Activated CD4-positive, alpha-beta T cell treated with anti-CD3 and anti-CD28 coated beads for 48 hours (primary cell): Measurements from ENCODE around the gene CRADD.
"Not testable (repeated sequence)": the region's sequence is repeated elsewhere in the genome, so short reads cannot be mapped to it uniquely, and the experiment has no call there.

Experiments
- DNase-seq: peaks from one replicate; pipeline ENCODE4 v3.0.0-alpha.2; 2020

Gene CRADD

DNA sequence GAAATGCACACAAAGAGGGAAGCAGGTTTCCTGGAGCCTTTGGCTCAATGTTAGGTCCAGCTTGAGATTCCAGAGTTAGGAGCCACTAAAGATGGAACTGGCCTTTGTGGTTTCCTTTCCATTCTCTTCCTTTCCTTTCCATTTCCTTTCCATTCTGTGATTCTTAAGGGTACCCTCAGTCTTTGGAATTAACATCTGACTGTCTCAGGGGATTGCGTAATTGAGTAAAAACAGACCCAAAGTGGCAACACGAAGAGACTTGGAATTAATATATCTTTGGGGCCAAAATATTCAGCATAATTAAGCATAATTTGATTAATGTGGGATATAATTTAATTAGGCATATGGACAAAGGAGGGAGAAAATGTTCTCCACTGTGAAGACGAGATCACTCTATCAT lies 205.6 kb downstream of the CRADD start:
- DNase-seq = no peak

DNA sequence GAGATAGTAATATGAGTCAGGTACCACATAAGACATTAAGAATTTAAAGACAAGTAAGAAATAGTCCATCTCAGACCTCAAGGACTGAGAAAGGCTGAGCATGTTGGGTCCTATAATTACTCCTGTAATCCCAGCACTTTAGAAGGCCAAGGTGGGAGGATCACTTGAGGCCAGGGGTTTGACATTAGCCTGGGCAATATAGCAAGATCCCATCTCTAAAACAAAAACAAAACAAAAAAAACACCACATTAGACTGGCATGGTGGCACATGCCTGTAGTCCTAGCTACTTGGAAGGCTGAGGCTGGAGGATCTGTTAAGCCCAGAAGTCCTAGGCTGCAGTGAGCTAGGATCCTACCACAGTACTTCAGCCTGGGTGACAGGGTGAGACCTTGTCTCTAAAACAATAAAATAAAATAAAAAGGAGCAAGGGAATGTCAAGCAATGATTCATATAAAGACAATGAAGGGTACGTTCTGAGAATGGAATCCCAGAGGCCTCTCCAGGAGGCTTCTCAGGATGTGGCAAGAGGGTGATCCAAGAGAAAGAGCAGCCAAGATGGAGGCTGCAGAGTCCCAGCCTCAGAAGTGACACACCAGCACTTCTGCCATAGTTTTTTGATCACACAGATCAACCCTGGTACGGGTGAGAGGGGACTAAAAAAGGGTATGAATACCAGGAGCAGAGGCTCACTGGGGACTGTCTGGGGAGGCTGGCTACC lies 206.4 kb downstream of the CRADD start:
- DNase-seq = no peak

DNA sequence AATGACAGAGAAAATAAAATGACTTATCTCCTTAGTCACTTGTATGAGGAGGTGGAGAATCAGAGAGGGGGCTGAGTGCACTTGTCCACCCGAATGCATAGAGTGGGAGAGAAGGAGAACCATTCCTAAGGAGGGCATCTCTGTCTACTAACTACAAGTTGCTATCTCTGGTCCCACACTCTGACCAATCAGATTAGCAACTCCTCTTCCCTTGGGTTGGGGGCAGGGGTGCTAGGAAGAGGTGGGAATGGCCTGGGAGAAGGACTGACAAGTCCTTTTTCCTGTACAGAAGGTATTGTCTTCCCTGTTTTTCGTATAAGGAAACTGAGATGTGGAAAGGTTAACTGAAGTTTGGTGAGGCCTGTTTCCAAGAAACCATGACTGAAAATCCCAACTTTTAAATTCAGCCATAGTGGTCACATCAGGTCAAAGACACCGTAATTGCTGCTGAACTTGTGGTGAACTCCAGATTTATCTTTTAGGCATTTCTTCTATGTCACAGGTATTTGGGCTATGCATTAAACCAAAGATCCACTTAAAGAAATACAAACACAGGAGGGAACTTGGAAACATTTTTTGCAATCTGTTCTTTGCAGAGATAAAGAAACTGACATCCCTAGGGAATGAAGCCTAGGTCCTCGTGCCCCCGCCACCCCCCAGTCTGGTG lies 207.8 kb downstream of the CRADD start:
- DNase-seq = no peak

GRCh38 chr12:93885973-93886532 lies 208.9 kb downstream of the CRADD start:
- DNase-seq = not testable (repeated sequence)

GRCh38 chr12:93886533-93887511 lies 209.6 kb downstream of the CRADD start:
- DNase-seq = no peak

DNA sequence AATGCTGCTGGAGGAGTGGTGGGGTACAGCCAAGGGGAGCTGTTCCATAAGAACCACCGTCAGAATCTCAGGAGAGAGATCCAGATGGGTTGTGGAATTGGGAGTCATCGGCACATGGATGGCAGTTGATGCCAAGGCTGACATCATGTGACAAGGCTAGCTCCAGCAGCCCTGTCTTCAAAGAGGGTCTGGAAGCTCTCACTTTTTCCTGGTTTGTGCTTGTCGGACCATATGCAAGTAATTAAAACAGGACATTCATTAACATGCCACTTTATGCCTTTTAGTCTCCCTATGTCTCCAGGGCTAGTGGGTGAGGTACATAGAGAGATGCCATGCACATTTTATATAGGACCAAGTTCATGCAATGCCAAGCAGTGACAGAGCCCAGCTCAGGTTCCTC lies 211.8 kb downstream of the CRADD start:
- no peak for DNase-seq

DNA sequence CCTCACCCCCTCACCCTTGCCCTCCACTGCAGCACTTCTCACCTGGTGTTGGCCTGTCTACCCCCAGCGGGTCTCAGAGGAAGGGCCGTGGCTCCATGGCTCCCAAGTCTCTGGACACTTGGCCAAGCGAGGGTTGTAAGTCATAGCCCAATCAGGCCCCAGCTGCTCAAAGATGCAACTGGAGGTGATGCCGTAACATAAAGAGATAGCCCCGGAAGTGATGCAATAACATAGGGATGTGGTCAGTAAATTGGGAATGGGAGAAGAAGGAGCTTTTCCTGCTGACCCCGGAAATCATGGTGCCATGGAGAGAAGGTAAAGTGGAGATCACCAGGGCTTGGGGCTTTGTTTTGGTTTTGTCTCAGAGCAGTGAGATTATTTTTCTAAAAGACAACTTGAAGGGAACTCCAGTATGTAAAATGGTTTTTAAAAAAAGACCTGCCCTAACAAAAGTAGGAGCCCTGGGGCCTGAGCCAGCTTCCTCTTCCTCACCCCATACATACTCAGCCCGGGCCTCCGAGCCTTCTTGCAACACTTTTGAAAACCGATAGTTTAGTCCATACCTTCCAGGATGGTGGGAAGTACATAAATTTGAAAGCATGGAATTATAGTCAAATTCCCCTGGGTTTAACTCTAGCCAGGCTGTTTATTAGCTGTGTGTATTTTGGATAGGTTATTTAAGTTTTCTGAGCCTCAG lies 212.5 kb downstream of the CRADD start:
- DNase-seq = no peak

DNA sequence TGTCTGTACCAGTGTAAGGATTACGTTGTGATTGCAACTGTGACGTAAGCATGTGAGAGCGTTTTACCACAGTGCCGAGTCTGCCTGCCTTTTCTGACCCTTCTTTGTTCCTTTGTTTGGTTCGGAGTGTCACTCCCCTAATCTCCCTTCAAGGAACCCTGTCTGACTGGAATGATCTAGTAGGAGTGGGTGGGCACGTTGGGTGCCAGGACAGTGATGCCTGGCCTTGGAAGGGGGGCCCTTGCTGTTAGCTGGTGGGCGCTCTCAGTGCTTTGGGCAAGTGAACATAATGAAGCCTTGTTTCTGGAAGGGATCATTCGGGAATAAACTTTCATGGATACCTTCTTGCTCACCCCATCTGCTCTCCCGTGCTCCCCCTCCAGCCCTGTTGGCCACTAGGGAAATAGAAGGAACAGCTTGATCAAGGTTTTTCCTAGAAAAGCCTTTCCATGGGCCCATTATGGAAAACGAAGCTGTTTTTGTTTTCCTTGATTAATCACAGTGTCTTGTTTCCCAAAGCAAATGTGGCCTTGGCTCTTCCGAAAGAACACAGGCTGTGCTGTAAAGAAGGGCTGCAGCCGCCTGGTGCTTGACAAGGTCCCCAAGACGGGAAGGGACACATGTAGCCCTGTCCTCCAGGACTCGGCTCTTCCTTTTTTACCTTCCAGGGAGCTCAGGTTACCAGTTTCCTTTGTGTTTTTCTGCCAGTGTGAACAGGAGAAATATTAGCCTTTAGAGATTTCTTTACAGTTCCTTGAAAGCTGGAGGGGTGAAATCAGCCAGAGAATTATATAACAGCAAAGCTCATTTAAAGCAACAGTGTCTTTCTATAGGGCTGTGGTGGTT lies 215.5 kb downstream of the CRADD start:
- no peak for DNase-seq

GRCh38 chr12:93894391-93895088 lies 217.4 kb downstream of the CRADD start:
- no peak for DNase-seq

GRCh38 chr12:93895089-93895445 lies 217.9 kb downstream of the CRADD start:
- DNase-seq = no peak

- DNase-seq = no peak
These were observed 219.3 kb downstream of the CRADD start for GRCh38 chr12:93896427-93896826.

DNA sequence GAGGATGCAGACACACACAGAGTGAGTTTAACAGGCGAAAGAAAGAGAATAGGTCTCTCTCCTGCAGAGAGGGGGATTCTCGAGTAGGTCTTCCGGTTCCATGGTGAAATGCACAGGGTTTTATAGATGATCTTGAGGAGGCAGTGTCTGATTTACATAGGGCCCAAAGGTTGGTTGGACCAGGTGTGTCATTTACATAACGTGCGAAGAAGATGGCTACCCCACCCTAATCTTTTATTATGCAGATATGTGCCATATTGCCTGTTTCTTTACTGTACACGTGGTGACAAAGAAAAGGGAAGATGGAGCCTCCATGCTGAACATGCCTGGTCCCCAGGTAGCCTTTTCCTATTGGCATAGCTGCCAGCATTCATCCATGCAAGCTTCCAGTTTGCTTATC lies 219.8 kb downstream of the CRADD start:
- DNase-seq = no peak

DNA sequence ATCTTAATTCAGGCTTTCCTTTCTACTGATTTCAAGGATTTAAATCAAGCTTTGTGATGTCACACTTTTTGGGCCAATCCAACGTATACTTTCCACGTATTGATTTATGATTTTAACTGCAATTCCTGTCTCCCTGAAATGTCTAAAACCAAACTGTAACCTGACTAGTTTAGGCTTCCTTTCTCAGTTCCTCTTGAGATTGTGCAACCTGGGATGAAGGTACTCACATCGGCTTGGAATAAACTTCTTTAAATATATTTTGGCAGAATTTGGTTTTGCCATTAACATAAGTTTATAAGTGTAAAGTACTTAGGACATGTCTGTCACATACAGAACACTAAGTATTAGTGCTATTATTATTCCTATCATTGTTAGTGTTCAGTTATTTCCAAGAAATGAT lies 224.6 kb downstream of the CRADD start:
- no peak for DNase-seq

DNA sequence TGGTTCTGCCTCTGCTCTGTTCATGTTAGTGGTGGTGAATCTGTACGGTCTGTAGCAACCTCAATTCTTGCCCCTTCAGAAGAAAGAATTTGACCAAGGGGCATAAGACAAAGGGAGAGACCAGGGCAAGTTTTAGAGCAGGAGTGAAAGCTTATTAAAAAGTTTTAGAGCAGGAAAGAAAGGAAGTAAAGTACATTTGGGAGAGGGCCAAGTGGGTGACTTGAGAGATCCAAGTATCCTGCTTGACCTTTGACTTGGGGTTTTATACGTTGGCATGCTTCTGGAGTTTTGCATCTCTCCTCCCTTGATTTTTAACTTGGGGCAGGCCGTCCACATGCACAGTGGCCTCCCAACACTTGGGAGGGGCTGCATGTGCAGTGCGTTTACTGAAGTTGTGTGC lies 225.0 kb downstream of the CRADD start:
- no peak for DNase-seq

GRCh38 chr12:93902736-93903562 lies 225.8 kb downstream of the CRADD start:
- no peak for DNase-seq

DNA sequence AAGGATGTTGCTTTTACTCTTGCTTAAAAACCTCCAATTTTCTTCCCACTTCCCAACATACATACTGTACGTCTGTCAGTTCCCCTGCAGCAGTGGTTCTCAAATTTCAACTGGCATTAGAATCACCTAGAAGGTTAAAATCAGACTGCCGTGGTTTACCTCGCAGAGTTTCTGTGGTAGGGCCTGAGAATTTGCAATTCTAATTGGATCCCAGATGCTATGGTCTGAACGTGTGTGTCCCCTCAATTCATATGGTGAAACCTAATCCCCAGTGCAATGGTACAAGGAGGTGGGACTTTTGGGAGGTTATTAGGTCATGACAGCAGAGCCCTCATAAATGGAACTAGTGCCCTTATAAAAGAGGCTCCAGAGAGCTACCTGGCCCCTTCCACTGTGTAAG lies 226.9 kb downstream of the CRADD start:
- DNase-seq = no peak

- no peak for DNase-seq
These were observed 231.1 kb downstream of the CRADD start for GRCh38 chr12:93908264-93908663.

GRCh38 chr12:93908846-93909567 lies 231.8 kb downstream of the CRADD start:
- DNase-seq = no peak

- DNase-seq = no peak
These were observed 234.2 kb downstream of the CRADD start for GRCh38 chr12:93911396-93911795.
